HG02938 (cell line): ENCODE data around the gene IGF2BP3.
"Not testable (repeated sequence)": the region's sequence is repeated elsewhere in the genome, so short reads cannot be mapped to it uniquely, and the experiment has no call there.

Source experiments
- ATAC-seq: cut with Tn5 transposase; IDR thresholded peaks from one replicate; pipeline ENCODE4 v1.9.1; 2021; ENCODE audit warnings: mild to moderate bottlenecking, moderate library complexity; ENCODE audit not compliant: unreplicated experiment

The IGF2BP3 gene

DNA sequence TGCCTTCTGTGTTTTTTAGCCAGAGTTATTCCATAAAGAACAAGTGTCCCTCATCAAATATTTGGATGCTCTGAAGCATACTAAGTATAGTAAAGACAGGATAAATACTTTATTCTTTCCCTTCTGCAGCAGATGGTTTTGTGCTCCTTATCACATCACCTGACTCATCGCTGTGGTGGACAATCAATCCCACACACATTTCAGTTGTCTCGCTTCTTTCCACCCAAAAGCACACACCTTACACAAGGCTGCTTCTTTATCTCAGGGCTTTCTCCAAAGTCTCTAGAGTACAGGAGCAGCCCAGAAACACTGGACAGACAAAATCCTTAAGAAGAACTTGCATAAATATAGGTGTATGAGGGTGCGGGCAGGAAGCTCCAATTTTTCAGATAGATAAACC lies 43.4 kb downstream of the IGF2BP3 start:
- no peak for ATAC-seq

- no peak for ATAC-seq
Measured at GRCh38 chr7:23422909-23423308, 47.4 kb downstream of the IGF2BP3 start.

DNA sequence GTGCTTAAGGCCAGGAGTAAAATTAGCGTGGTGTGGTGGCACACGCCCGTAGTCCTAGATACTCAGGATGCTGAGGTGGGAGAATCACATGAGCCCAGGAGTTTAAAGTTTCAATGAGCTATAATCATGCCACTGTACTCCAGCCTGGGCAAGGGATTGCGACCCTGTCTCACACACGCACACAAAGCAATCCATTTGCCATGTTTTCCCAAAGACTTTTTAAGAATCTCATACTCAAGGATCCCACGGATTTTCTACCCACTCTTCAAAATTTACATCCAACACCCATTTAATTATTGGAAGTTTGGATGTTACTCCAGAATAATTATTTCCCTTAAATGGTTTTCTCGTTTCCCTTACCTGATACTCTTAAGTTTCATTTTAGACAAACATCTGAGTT lies 47.9 kb downstream of the IGF2BP3 start:
- no peak for ATAC-seq

GRCh38 chr7:23419845-23420244 lies 50.4 kb downstream of the IGF2BP3 start:
- ATAC-seq: no peak

DNA sequence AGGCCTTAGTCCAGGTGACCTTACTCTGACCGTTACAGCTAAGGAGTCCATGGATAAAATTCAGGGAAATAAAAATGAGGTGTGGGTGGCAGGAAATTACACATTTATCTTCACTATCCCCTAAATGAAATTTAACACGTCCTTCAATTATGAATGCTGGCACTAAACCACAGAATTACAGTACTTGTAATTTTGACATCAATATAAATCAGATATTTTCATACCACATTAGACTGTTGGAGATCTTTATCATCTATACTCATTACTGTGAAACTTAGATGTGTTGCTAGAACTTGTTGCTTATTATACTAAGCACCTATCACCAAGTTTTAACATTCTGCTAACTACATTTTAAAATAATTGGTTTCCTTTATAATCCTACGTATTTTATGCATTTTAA lies 51.1 kb downstream of the IGF2BP3 start:
- no peak for ATAC-seq

- ATAC-seq: no peak
Measured at GRCh38 chr7:23418046-23418445, 52.2 kb downstream of the IGF2BP3 start.

GRCh38 chr7:23415198-23415597 lies 55.1 kb downstream of the IGF2BP3 start:
- ATAC-seq: no peak

DNA sequence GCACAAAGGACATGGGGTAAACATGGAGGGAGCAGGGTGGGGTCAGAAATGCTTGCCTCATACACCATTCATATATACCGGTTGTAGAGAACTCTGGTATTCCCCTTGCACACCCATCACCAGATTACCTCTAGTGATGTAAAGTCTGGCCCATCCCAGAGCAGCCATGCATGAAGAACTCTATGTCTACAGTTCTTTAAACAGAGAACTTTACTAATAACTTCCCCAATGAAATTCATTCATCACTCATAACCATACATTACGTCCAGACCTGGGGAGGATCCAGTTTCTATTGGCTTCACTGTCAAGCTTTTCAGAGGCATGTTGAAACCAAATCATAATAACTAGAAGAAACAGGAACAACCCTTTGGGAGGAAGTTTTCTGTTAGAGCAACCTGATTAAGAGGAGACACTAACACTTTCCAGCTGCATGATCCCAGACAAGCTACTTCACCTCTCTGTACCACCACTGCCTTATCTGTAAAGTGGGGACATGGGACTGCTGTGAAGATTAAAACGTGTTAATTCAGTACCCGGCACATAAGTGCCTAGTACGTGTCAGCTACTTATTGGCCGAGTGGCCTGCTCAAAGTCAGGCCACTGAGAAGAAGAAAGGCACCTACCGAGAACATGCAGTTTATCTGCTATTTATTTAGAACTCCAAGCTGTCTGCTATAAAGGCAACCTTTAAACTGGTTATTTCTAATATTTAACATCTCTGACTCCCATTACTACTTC lies 59.7 kb downstream of the IGF2BP3 start:
- ATAC-seq: peak; percentile 92

DNA sequence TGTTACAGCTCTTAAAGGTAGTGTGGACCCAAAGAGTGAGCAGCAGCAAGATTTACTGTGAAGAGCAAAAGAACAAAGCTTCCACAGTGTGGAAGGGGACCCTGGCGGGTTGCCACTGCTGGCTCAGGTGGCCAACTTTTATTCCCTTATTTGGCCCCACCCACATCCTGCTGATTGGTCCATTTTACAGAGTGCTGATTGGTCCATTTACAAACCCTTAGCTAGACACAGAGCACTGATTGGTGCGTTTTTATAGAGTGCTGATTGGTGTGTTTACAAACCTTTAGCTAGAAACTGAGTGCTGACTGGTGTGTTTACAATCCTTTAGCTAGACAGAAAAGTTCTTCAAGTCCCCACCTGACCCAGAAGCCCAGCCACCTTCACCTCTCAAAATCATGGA lies 63.7 kb downstream of the IGF2BP3 start:
- ATAC-seq: not testable (repeated sequence)

DNA sequence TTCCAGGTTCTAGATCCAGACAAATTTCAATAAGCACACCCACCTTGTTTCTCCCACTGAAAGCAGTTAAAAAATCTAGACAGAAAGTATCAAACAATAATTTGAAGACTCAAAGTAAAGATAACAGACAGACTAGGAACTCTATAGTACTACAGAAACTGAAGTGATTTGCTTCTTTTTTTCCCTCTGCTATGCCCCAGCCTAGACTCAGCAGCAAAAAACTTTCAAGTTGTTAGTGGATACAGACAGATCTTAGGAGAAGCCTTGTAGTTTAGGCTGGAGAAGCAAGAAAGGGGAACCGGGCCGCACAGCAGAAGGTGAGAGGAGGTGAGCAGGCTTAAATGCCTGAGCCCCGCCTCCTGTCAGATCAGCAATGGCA lies 65.1 kb downstream of the IGF2BP3 start:
- no peak for ATAC-seq

DNA sequence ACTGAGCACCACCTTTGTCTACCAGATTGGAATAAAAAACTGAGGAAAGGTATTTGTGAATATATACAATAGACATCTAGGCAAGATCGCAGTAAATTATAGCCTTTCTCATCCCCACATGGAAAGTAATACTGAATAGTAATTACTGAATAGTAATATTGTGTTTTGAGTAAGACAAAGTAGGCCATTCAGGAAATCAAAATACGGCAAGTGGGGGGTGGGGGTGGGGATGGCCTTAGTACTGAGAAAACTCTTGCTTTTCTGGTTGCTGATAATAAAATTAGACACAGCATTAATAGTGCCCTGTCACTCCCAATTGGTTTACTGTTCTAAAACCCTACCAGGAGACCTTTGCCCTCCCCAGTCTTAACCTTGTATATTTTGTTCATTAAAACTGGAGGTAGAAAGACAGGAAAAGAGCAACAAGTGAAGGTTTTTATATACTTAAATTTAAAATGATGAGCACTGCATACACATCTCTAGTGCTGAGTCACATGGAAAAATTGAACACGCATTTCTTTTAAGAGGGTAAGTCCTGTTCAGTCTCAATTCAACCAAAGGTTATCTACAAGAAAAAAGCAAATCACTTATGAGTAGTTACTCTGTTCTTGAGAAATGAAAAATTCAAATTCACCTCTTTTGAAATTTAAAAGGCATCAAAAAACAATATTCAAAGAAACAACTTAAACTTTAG lies 65.6 kb downstream of the IGF2BP3 start:
- ATAC-seq: no peak

GRCh38 chr7:23403970-23404369 lies 66.3 kb downstream of the IGF2BP3 start:
- ATAC-seq: no peak

DNA sequence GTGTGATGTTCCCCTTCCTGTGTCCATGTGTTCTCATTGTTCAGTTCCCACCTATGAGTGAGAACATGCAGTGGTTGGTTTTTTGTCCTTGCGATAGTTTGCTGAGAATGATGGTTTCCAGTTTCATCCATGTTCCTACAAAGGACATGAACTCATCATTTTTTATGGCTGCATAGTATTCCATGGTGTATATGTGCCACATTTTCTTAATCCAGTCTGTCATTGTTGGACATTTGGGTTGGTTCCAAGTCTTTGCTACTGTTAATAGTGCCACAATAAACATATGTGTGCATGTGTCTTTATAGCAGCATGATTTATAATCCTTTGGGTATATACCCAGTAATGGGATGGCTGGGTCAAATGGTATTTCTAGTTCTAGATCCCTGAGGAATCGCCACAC lies 72.2 kb downstream of the IGF2BP3 start:
- not testable (repeated sequence) for ATAC-seq

- ATAC-seq: no peak
Measured at GRCh38 chr7:23397241-23397640, 73.0 kb downstream of the IGF2BP3 start.

DNA sequence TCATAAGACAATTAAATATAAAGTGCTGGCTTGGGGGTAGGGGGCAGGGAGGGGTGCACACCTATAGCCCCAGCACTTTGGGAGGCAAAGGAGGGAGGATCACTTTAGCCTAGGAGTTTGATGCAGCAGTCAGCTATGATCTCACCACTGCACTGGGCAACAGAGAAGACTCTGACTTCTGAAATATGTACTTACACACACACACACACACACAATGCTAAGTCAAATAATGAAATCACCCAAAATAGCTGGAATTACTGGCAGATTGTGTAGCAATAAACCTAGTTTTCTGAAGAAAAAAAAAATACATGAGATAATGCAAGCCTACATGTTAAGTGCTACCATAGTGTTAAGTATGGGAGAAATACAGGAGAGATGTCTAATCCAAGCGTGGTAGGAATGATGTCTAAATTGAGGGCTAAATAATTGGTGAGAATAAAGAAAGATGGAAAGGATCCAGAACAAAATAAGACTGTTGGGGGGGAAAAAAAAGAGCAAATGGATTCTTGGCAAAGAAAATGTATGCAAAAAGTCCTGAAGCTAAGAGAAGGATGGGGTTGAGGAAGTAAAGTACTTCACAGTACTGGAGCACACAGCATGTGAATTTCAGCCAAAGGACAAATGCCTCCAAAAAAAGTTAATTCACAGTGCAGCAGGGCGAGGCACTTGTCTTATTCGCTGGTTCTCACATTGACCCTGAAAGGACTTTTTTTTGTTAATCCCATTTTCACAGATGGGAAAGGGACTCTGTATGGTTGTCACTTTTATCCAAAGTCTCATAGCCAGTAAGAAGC lies 73.9 kb downstream of the IGF2BP3 start:
- no peak for ATAC-seq

GRCh38 chr7:23394488-23395171 lies 75.7 kb downstream of the IGF2BP3 start:
- no peak for ATAC-seq

- no peak for ATAC-seq
Measured at GRCh38 chr7:23393636-23394035, 76.7 kb downstream of the IGF2BP3 start.

GRCh38 chr7:23389701-23390100 lies 80.6 kb downstream of the IGF2BP3 start:
- ATAC-seq: no peak

GRCh38 chr7:23387583-23387982 lies 82.7 kb downstream of the IGF2BP3 start:
- no peak for ATAC-seq

GRCh38 chr7:23385140-23385539 lies 85.2 kb downstream of the IGF2BP3 start:
- no peak for ATAC-seq

DNA sequence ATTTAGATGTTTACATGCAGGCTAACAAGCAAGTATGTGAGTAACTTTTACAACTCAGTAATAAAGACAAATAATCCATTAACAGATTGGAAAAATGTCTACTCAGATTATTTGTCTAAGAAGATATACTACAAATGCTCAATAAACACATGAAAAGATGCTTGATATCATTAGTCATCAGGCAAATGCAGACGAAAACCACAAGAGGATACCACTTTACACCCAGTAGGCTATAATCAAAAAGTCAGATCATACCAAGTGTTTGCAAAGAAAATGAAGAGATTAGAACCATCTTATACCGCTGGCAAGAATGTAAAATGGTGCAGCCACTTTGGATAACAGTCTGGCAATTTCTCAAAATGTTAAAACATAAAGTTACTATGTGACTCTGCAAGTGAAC lies 87.1 kb downstream of the IGF2BP3 start:
- no peak for ATAC-seq
